Activated CD4-positive, alpha-beta T cell treated with anti-CD3 and anti-CD28 coated beads, Interleukin-2, Interleukin-6, amounts not matched to agents 100 ng/mL and 50 ng/mL, durations not matched to agents 16 hours and 8 hours (primary cell): Measurements from ENCODE around the gene MOB3B.

ENCODE experiments used
- DNase-seq: peaks from one replicate; pipeline ENCODE4 v3.0.0-alpha.2; 2020

MOB3B gene

GRCh38 chr9:27384262-27385014 lies 145.2 kb downstream of the MOB3B start:
- no peak for DNase-seq

DNA sequence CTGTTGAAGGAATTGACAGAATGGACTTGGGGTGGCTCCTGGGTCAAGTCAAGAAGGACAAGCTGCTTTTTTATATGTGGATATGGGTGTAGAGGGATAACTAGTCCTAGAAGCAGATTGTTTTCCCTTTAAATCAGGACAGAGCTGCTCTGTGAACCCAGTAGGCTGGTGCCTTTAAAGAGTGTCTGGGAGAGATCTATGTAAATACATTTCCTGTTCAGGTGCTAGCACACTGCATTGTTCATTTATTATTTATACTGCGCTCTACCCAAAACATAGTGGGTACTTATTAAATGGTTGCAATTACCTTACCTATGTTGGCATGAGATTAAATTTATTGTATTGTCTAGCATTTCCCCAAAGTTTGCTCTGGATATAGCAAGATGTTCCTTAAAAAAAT lies 146.1 kb downstream of the MOB3B start:
- no peak for DNase-seq

GRCh38 chr9:27382975-27383374 lies 146.6 kb downstream of the MOB3B start:
- DNase-seq, result no peak

GRCh38 chr9:27382308-27382707 lies 147.3 kb downstream of the MOB3B start:
- no peak for DNase-seq

DNA sequence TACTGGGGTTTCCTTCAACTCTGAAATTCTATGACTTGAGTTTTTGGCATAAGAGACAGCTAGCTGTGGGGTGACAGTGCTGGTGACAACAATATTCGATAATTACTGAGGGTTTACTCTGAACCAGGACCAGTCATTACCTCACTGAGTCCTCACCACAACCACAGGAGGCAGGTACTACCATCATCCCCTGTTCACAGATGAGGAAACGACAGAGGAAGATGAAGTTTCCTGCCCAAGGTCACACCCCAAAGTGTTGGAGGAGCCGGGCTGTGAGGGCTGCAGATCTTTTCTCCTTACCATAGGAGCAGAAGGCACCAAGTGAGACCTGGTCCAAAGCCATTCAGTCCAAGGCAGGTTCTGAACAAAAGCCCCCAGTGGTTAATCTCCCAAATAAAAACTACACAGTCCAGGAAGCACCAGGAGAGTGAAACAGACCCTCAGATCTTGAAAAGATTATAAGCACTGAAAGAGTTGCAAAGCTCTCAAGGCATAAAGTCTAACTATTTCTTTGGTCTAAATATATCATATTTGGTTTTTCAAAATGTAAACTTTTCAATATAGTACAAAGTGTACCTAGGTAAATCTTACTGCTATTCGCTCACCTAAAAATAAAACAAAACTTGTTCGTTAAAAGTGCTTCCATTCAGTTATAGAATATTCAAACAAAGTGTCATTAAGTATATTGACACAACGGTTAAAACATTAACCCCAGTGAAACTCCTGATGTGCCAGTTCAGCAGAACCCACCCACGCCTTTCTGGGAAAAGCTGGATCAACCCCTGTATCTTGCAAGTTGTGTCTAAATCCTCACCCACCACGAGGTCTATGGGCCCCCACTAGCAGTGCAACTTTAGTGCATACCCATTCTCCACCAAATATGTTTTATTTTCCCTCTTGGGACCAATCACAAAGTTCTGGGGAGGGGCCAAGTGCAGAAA lies 150.0 kb downstream of the MOB3B start:
- DNase-seq, result peak; percentile 67

DNA sequence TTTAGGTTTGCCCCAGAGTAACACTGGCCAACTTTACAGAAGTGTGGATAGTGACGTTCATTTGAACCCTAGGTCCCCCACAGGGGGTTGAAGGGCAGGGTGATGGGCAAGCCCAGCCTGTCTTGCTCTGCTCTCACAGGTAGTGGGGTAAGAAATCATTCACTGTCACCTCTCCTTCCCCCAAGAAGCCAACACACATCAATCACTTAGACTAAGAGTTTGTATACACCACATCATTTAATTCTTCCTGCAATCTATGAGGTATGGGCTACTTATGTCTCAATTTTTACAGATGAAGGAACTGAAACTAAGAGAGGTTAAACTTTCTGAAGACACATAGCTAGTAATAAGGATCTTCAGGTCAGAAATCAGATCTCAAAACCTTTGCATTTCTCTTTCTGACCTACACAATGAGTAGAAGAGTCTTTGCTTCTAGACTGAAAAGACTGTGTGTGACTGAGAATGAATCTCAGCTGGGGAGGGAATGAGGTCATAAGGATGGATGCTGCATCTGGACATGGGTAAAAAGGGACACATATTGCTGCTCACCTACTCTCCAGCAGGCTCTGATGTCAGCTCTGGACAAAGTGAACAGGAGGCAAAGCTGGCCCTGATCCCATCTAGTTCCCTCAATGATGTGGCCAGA lies 151.7 kb downstream of the MOB3B start:
- no peak for DNase-seq

GRCh38 chr9:27377147-27377807 lies 152.3 kb downstream of the MOB3B start:
- DNase-seq, result no peak

GRCh38 chr9:27373851-27374250 lies 155.8 kb downstream of the MOB3B start:
- no peak for DNase-seq

GRCh38 chr9:27372615-27373014 lies 157.0 kb downstream of the MOB3B start:
- DNase-seq, result no peak

GRCh38 chr9:27371382-27371781 lies 158.2 kb downstream of the MOB3B start:
- DNase-seq, result no peak

DNA sequence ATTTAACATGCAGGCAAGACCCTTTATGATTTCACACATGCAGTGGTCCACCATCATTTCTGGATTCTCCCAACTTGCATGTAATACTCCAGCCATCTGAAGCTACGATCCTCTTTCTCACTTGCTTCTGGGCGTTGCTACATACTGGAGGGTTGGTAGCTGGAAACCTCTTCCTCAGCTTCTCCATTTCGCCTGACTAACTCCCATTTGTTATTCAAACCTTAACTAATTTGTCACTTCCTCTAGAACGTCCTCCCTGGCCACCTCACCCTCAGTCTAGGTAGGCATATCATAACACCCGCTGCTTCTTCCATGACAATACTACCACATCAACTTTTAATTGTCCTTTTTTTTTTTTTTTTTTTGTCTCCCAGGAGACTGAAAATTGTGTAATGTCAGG lies 160.0 kb downstream of the MOB3B start:
- no peak for DNase-seq

DNA sequence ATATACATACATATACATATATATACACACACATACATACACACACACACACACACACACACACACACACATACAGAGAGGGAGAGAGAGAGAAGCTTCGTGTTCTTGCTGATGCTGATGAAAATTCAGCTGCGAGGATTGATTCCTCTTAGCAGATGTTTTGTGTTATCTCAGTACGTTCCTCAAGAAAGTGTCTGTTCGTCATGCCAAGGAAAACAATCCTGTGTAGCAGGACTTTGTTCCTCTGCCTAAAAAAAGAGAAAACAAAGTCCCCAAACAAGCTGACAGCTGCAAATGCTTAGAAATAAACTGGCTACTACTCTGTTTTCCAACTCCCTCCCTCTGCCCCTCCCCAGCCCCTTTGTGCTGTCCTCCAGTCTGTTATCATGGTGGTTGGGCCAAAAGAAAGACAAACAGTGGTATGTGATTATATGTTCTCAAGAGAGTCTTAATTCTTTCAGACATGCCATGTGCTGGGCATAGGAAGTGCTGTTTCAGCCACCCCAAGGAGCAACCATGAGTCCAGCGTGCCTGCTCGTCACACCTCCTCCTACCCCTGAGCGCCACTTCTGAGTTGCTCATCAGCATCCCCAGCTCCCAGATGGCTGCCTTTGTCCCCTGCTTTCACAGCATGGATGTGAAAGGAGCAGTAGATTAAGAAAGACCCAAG lies 161.2 kb downstream of the MOB3B start:
- no peak for DNase-seq

DNA sequence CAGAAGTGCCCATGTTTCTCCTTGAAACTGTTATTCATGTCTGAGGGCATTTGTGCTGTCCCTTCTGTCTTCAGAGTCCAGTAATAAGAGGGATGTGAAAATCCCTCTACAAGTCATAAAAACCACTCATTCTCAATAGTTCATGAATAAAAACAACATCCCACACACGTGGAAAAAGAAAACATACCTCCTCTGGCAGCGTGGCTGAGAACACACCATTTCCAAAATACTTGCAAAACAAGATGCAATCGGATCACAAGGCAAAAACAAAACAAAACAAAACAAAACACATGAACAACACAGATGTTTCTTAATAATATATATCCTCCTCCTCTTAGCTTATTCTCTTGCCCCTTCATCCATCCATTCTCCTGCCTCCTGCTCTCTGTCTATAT lies 161.7 kb downstream of the MOB3B start:
- DNase-seq, result no peak

- peak; percentile 47 for DNase-seq
These were observed 162.3 kb downstream of the MOB3B start for GRCh38 chr9:27367175-27367798.

- DNase-seq, result peak; percentile 83
These were observed 163.8 kb downstream of the MOB3B start for GRCh38 chr9:27365707-27366376.

GRCh38 chr9:27362447-27363210 lies 167.0 kb downstream of the MOB3B start:
- DNase-seq, result no peak

- DNase-seq, result no peak
These were observed 168.1 kb downstream of the MOB3B start for GRCh38 chr9:27361492-27361891.

DNA sequence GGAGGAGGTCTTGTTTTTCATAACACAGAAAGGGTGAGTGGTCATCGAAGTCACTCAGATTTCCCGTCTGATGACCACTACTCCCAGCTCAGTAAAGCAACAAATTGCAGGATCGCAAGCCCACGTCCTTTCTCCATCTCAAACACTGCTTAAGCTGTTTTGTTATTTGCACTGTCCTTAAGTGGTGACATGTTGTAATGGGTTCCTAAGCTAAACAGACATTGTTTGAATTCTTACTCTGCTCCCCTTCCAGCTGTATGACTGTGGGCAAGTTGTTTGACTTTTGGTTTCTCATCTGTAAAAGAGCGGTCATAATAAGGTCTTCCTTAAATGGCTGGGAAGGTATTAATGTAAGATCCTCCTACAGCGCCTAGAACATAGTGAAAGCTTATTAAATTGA lies 169.9 kb downstream of the MOB3B start:
- DNase-seq, result no peak

DNA sequence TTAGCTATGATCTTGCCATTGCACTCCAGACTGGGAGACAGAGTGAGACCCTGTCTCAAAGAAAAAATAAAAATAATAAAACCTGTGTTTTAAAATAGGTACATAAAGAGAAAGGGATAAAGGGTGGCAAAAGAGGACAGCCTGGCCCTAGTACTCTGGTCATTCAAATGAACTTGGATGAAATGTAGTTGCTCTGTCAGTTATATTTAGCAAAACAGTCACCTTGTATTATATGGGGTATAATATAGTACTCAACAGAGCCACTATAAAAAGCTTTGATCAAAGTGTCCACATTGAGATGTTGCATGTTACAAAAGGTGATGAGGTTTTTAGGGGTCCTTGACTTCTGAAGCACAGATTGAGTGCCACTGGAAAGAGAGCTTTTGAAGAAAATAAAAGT lies 171.6 kb downstream of the MOB3B start:
- DNase-seq, result no peak

GRCh38 chr9:27356446-27356845 lies 173.2 kb downstream of the MOB3B start:
- DNase-seq, result no peak

- no peak for DNase-seq
These were observed 174.4 kb downstream of the MOB3B start for GRCh38 chr9:27355166-27355565.
